Limb (tissue), 2 donors: ENCODE data around the gene CCDC81.
"Not testable (repeated sequence)": the region's sequence is repeated elsewhere in the genome, so short reads cannot be mapped to it uniquely, and the experiment has no call there.

ENCODE experiments used
- DNase-seq, 2 donors: peaks; one replicate each; pipeline ENCODE4 v3.0.0-alpha.2; 2016; ENCODE audit errors: extremely low spot score in 2 of 2

Gene CCDC81

GRCh38 chr11:86386746-86387145, 12.1 kb downstream of the CCDC81 start:
- no peak for DNase-seq

GRCh38 chr11:86388198-86388597, 13.5 kb downstream of the CCDC81 start:
- no peak for DNase-seq

- DNase-seq, result no peak
These were observed 15.8 kb downstream of the CCDC81 start for GRCh38 chr11:86390487-86390886.

DNA sequence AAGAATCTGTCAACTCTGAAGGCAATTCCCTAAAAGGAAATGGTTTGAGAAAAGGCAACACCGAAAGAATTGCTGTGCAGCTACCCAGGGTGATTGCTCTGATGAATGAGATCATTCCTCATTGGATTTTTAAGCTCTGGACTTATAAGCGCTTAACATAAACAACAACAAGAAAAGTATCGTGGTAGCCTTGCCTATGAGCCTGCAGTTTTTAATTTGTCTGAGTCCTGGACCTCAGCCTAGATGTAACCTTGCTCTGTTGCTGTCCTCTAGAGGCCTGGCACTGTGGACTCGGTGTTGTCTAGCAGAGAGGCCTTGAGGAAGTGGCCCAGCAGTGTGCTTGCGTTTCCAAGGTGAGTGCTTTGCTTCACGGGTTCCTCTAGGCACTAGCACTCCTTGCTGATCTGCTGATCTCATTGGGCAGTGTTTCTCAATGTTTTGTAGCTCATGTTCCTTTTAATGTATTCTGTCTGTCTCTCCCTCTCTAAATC, 20.4 kb downstream of the CCDC81 start:
- DNase-seq, result no peak

- DNase-seq, result no peak
These were observed 21.7 kb downstream of the CCDC81 start for GRCh38 chr11:86396396-86396795.

DNA sequence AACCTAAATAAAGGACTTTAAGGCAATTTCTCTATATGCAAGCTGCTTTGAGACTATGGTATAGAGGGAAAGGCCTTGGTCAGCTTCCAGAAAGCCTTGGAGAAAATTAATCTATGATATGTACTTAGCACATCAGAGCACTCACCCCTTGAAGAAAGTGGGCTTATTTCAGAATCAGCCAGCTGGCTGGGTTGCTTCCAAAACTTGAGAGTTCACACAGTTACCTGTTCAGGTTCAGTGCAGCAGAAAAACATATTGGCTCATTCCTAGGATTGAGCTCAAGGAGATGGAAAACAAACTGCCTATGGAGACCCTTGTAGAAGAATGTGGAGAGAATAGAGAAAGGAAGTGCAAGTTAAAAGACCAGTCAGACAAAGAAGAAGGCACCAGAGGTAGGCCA, 22.7 kb downstream of the CCDC81 start:
- DNase-seq, result no peak

DNA sequence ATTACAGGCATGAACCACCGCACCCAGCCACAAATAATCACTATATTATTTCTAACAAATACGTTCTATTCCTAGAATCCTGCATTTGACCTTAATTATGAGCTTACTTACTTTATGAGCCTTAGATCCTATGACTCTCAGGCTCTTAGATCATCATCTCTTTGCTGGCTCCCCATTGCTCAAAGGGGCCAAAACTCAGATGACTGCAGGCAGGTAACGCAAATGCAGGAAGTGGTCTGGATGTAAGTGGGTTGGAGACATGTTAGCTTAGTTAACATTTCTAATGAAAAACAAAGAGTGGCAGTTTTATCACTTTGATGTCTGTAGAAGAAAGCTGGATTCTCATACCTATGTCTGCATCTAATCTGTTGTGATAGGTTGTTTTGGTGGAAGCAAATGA, 23.4 kb downstream of the CCDC81 start:
- no peak for DNase-seq

- DNase-seq, result no peak
These were observed 28.8 kb downstream of the CCDC81 start for GRCh38 chr11:86403458-86403857.

DNA sequence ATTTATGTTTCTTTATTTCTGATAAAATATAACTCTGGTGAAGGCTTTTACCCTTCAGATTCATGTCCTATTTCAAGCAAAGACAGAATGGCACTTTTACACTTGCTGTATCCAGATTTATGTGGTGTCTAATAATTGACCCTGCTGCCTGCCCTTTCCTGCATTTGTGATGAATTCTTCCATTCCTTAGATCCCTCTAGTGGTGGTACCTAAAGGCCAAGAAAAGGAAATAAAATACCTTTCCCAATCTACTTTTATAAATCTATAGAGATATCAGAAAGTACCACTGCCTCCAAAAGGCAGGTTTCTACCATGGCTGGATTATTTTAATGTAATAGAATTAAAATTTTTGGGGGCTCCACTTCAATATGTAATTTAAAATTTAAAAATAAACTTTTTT, 34.2 kb downstream of the CCDC81 start:
- no peak for DNase-seq

- DNase-seq, result no peak
These were observed 39.3 kb downstream of the CCDC81 start for GRCh38 chr11:86414032-86414431.

- no peak for DNase-seq
These were observed 40.3 kb downstream of the CCDC81 start for GRCh38 chr11:86415026-86415425.

- no peak for DNase-seq
These were observed 41.8 kb downstream of the CCDC81 start for GRCh38 chr11:86416494-86416893.

DNA sequence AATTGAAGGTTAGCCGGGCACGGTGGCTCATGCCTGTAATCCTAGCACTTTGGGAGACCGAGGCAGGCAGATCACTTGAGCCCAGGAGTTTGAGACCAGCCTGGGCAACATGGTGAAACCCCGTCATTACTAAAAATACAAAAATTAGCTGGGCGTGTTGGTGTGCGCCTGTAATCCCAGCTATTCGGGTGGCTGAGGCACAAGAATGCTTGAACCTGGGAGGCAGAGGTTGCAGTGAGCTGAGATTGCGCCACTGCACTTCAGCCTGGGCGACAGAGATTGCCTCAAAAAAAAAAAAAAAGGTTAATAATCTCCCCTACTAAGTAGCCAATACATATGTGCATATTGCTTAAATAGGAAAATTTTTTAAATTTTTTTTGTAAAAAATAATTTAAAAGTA, 42.3 kb downstream of the CCDC81 start:
- DNase-seq, result not testable (repeated sequence)

GRCh38 chr11:86418106-86418505, 43.4 kb downstream of the CCDC81 start:
- DNase-seq, result no peak

- no peak for DNase-seq
These were observed 43.8 kb downstream of the CCDC81 start for GRCh38 chr11:86418513-86418912.

DNA sequence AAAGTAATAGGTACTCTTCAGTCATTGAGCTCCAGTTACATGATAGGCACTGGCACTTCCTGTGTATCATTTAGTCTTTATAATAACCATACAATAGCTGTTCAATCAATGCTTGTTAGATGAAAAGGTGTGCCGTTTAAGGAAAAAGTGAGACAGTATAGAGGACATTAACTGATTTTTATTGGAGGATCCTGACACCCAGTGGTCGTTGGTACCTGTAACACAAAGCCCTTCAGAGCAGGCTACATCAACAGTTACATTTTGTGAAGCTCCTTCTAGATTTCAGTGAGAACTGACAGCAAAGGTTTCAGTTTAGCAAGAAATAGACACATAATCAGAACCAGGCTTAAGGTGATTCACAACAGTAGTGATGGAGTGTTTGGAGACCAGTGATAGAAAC, 44.2 kb downstream of the CCDC81 start:
- DNase-seq, result no peak

- no peak for DNase-seq
These were observed 47.3 kb downstream of the CCDC81 start for GRCh38 chr11:86421946-86422345.

DNA sequence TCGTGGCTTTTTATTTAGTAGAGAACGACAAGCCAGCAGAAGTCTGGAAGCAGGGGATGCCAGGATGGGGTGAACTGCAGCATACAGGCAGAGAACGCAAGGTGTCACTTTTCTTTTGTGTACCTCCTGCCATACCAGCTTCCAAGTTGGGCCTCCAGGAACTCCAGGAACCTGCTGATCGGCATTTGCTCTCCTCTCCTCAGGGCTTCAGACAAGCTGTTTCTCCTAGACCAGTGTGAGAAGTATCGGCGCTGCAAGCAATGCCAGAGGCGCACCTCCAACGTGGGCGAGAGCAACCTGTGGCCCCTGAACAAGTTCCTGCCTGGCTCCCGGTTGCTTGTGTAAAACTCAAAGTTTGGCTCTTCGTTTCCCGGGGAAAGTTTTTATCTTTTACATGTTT, 47.7 kb downstream of the CCDC81 start:
- DNase-seq, result no peak

DNA sequence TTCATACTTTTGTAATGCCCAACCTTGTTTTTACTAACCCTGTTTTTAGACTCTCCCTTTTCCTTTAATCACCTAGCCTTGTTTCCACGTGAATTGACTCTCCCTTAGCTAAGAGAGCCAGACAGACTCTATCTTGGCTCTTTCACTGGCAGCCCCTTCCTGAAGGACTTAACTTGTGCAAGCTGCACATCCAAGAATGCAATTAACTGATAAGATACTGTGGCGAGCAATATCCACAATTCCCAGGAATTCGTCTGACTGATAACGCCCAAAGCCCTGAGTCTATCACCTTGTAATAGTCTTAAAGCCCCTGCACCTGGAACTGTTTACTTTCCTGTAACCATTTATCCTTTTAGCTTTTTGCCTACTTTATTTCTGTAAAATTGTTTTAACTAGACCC, 48.8 kb downstream of the CCDC81 start:
- DNase-seq, result not testable (repeated sequence)

- DNase-seq, result no peak
These were observed 52.8 kb downstream of the CCDC81 start for GRCh38 chr11:86427441-86427840.

- DNase-seq, result no peak
These were observed 56.6 kb downstream of the CCDC81 start for GRCh38 chr11:86431258-86431657.

- not testable (repeated sequence) for DNase-seq
These were observed 58.8 kb downstream of the CCDC81 start for GRCh38 chr11:86433361-86434095.

- no peak for DNase-seq
These were observed 61.0 kb downstream of the CCDC81 start for GRCh38 chr11:86435711-86436110.

GRCh38 chr11:86438685-86439084, 64.0 kb downstream of the CCDC81 start:
- no peak for DNase-seq
